ENCODE results near the gene PSPC1. TPM values are rescaled to one million over a fixed set of nuclear protein-coding genes. Genes with fewer than 3 reads are reported as not detected.

PSPC1 gene
- total and polyA plus RNA-seq, 2 of the 13 experiments (the other 11 are each of a cell fraction or from before 2014, with no cell fraction given): 33.5 to 94.0 TPM

GRCh38 chr13:19817510-19818158, 34.9 kb upstream of the PSPC1 start:
- FAIRE-seq: no peak
- WGBS (ENCODE audit: low lambda C conversion rate): 91% methylated on average over 6 of the region's 7 CpGs
- CTCF ChIA-PET (ENCODE audit: low intra/inter-chr PET ratio, low total read pairs): no interaction called here

More at GRCh38 chr13:19817510-19818158, 34.9 kb upstream of the PSPC1 start:
- no peak; the same call in 2 of the 3 replicates for ATAC-seq
- Histone ChIP-seq H3K27me3 (ENCODE audit: control insufficient read depth in 1 of 2, insufficient read depth in 2 of 2, low read length in 2 of 2) (no peaks in the 10 kb centered on the region), H3K79me2 (ENCODE audit: insufficient read depth, low read length) (no peaks in the 10 kb centered on the region), H3K36me3 (replicated peaks in 1 of 2; ENCODE audit: control insufficient read depth in 1 of 2, insufficient read depth in 2 of 2, low read length in 2 of 2) (0 out of 5 replicates have a peak, but pooled peaks cover 0 to 2% of the 10 kb centered on the region in 2 experiments), H3K9ac (ENCODE audit: insufficient read depth, low read depth, low read length) (no peak overlapping the region), H3K4me1 (ENCODE audit: insufficient read depth, low read length) (no peaks in the 10 kb centered on the region), H3K27ac (ENCODE audit: extremely low read length, insufficient read depth, low read length) (no peak overlapping the region), H2AFZ (ENCODE audit: low read length) (no peak overlapping the region), H3K9me3 (ENCODE audit: low read length) (no peaks in the 10 kb centered on the region), H4K20me1 (ENCODE audit: insufficient read depth, low read length) (no peaks in the 10 kb centered on the region), H3K4me2 (ENCODE audit: low read depth, low read length) (no peak overlapping the region), H3K4me3 (replicated peaks in 1 of 3; ENCODE audit: insufficient read depth in 1 of 3, low read depth in 2 of 3, low read length in 3 of 3) (no peak overlapping the region)
- POLR2A ChIA-PET: interaction anchor here (0.6 kb wide), 1 partner anchor 57 kb away, joined by 3 read pairs; no protein-coding TSS in a partner anchor
- BruUV-seq (replicated peaks): no TSS peak
- intact Hi-C loops (cut with micrococcal nuclease; ENCODE audit: unreplicated experiment): no loop called here
- TF ChIP-seq HMGXB3 (CRISPR knock-in tag; IDR thresholded peaks at IDR 0.05; ENCODE audit: borderline replicate concordance) (no peak), ZNF703 (CRISPR knock-in tag; IDR thresholded peaks at IDR 0.05; ENCODE audit: borderline replicate concordance) (no peak), ZNF18 (CRISPR knock-in tag; IDR thresholded peaks at IDR 0.05; ENCODE audit: insufficient replicate concordance) (no peak)
- DNase-seq (ENCODE audit: low spot score): no peak
- in situ Hi-C loops (cut with HindIII; ENCODE audit: extremely low pct_ligation_motif_present, low pct_unique_long_range_greater_than_20kb): no loop called here
